Measurements from ENCODE around the gene DUSP22.

Gene DUSP22

GRCh38 chr6:300026-300425, 7.7 kb downstream of the DUSP22 start:
- H3K27ac ChIP-seq = no peak overlapping the region

GRCh38 chr6:300494-301198, 8.4 kb downstream of the DUSP22 start:
- no peak overlapping the region for H3K9ac ChIP-seq
- TF ChIP-seq CTCF (IDR thresholded peaks at IDR 0.05) = no peak
- H3K9me3 ChIP-seq (ENCODE audit: control insufficient read depth, low read length) = no peaks in the 10 kb centered on the region
- no peaks in the 10 kb centered on the region for H3K27me3 ChIP-seq (ENCODE audit: control insufficient read depth, insufficient read depth, low read length)
- no peak overlapping the region for H3K4me3 ChIP-seq (ENCODE audit: low read depth, low read length)
- no peak overlapping the region for H2AFZ ChIP-seq
- no peaks in the 10 kb centered on the region for H3K36me3 ChIP-seq (ENCODE audit: control insufficient read depth, insufficient read depth, low read length)
- H3K4me2 ChIP-seq (ENCODE audit: low read length) = no peak overlapping the region
- H3K27ac ChIP-seq = no peak overlapping the region
- no peaks in the 10 kb centered on the region for H3K4me1 ChIP-seq
- peaks cover 9% of the 10 kb centered on the region for H3K79me2 ChIP-seq

More at GRCh38 chr6:300026-300425, 7.7 kb downstream of the DUSP22 start:
- Histone ChIP-seq H3K4me2 (ENCODE audit: low read length) (no peak overlapping the region), H3K9ac (no peak overlapping the region), H3K4me1 (no peaks in the 10 kb centered on the region), H3K36me3 (ENCODE audit: control insufficient read depth, insufficient read depth, low read length) (no peaks in the 10 kb centered on the region), H3K27me3 (ENCODE audit: control insufficient read depth, insufficient read depth, low read length) (no peaks in the 10 kb centered on the region), H3K9me3 (ENCODE audit: control insufficient read depth, low read length) (no peaks in the 10 kb centered on the region), H3K79me2 (peaks cover 9% of the 10 kb centered on the region), H2AFZ (no peak overlapping the region), H3K4me3 (ENCODE audit: low read depth, low read length) (no peak overlapping the region)
- no peak for TF ChIP-seq CTCF (IDR thresholded peaks at IDR 0.05)

GRCh38 chr6:301526-301925, 9.2 kb downstream of the DUSP22 start:
- Histone ChIP-seq H2AFZ (no peak overlapping the region), H3K9ac (no peak overlapping the region), H3K79me2 (peaks cover 9% of the 10 kb centered on the region), H3K9me3 (ENCODE audit: control insufficient read depth, low read length) (no peaks in the 10 kb centered on the region), H3K4me1 (no peaks in the 10 kb centered on the region), H3K4me3 (ENCODE audit: low read depth, low read length) (no peak overlapping the region), H3K36me3 (ENCODE audit: control insufficient read depth, insufficient read depth, low read length) (no peaks in the 10 kb centered on the region), H3K27ac (no peak overlapping the region), H3K4me2 (ENCODE audit: low read length) (no peak overlapping the region), H3K27me3 (ENCODE audit: control insufficient read depth, insufficient read depth, low read length) (no peaks in the 10 kb centered on the region)
- TF ChIP-seq CTCF (IDR thresholded peaks at IDR 0.05) = no peak

GRCh38 chr6:301929-302705, 9.8 kb downstream of the DUSP22 start:
- no peak for TF ChIP-seq CTCF (IDR thresholded peaks at IDR 0.05)
- H3K27ac ChIP-seq = no peak overlapping the region
- H3K4me3 ChIP-seq (ENCODE audit: low read depth, low read length) = no peak overlapping the region
- H3K4me1 ChIP-seq = no peaks in the 10 kb centered on the region
- H3K36me3 ChIP-seq (ENCODE audit: control insufficient read depth, insufficient read depth, low read length) = no peaks in the 10 kb centered on the region
- H3K9ac ChIP-seq = no peak overlapping the region
- no peak overlapping the region for H3K4me2 ChIP-seq (ENCODE audit: low read length)
- peaks cover 9% of the 10 kb centered on the region for H3K79me2 ChIP-seq
- H2AFZ ChIP-seq = no peak overlapping the region
- no peaks in the 10 kb centered on the region for H3K9me3 ChIP-seq (ENCODE audit: control insufficient read depth, low read length)
- H3K27me3 ChIP-seq (ENCODE audit: control insufficient read depth, insufficient read depth, low read length) = no peaks in the 10 kb centered on the region
